ENCODE results near the gene FOXE3.
"Not testable (repeated sequence)": the region's sequence is repeated elsewhere in the genome, so short reads cannot be mapped to it uniquely, and the experiment has no call there.

- not testable (repeated sequence) for TF ChIP-seq CTCF, POLR2A (IDR thresholded peaks at IDR 0.05)
These were observed 41.5 kb downstream of the FOXE3 start for GRCh38 chr1:47457547-47457946.

Measured in testis (tissue), 2 donors.